ENCODE results near the gene TCHHL1.

Gene TCHHL1

GRCh38 chr1:152049291-152050083, 39.4 kb downstream of the TCHHL1 start:
- H3K27ac ChIP-seq (ENCODE audit: low read length), result no peak overlapping the region
- H3K9me3 ChIP-seq (ENCODE audit: control insufficient read depth in 1 of 2, low read length in 2 of 2), result no peaks in the 10 kb centered on the region

GRCh38 chr1:152048416-152049009, 40.4 kb downstream of the TCHHL1 start:
- H3K4me3 ChIP-seq (ENCODE audit: low read depth in 1 of 2, low read length in 2 of 2), result peak overlapping the region in 1 of 2 donors; percentile 49
- no peaks in the 10 kb centered on the region for H3K36me3 ChIP-seq (ENCODE audit: control insufficient read depth in 1 of 2, insufficient read depth in 2 of 2, low read length in 2 of 2)
- peaks cover 6% of the 10 kb centered on the region for H3K27me3 ChIP-seq (ENCODE audit: low read depth, low read length)
- peak overlapping the region; percentile 99 for H3K27ac ChIP-seq (ENCODE audit: low read length)
- H3K4me1 ChIP-seq (ENCODE audit: control insufficient read depth in 1 of 2, insufficient read depth in 2 of 2, low read length in 2 of 2), result peaks cover 0 to 10% of the 10 kb centered on the region in 2 donors
- no peaks in the 10 kb centered on the region for H3K9me3 ChIP-seq (ENCODE audit: control insufficient read depth in 1 of 2, low read length in 2 of 2)

More at GRCh38 chr1:152049291-152050083, 39.4 kb downstream of the TCHHL1 start:
- Histone ChIP-seq H3K4me1 (ENCODE audit: control insufficient read depth in 1 of 2, insufficient read depth in 2 of 2, low read length in 2 of 2) (peaks cover 0 to 10% of the 10 kb centered on the region in 2 donors), H3K36me3 (ENCODE audit: control insufficient read depth in 1 of 2, insufficient read depth in 2 of 2, low read length in 2 of 2) (no peaks in the 10 kb centered on the region), H3K27me3 (ENCODE audit: low read depth, low read length) (peaks cover 6% of the 10 kb centered on the region), H3K4me3 (ENCODE audit: low read depth in 1 of 2, low read length in 2 of 2) (no peak overlapping the region)

GRCh38 chr1:152047730-152048415, 41.0 kb downstream of the TCHHL1 start:
- Histone ChIP-seq H3K4me3 (ENCODE audit: low read depth in 1 of 2, low read length in 2 of 2) (peak overlapping the region; percentile 48 to 49), H3K9me3 (ENCODE audit: control insufficient read depth in 1 of 2, low read length in 2 of 2) (no peaks in the 10 kb centered on the region), H3K27me3 (ENCODE audit: low read depth, low read length) (no peaks in the 10 kb centered on the region), H3K4me1 (ENCODE audit: control insufficient read depth in 1 of 2, insufficient read depth in 2 of 2, low read length in 2 of 2) (peaks cover 0 to 10% of the 10 kb centered on the region in 2 donors), H3K36me3 (ENCODE audit: control insufficient read depth in 1 of 2, insufficient read depth in 2 of 2, low read length in 2 of 2) (no peaks in the 10 kb centered on the region), H3K27ac (ENCODE audit: low read length) (peak overlapping the region; percentile 99)

- Histone ChIP-seq H3K27ac (ENCODE audit: low read length) (peak overlapping the region; percentile 99), H3K36me3 (ENCODE audit: control insufficient read depth in 1 of 2, insufficient read depth in 2 of 2, low read length in 2 of 2) (no peaks in the 10 kb centered on the region), H3K27me3 (ENCODE audit: low read depth, low read length) (no peaks in the 10 kb centered on the region), H3K4me1 (ENCODE audit: control insufficient read depth in 1 of 2, insufficient read depth in 2 of 2, low read length in 2 of 2) (peaks cover 0 to 10% of the 10 kb centered on the region in 2 donors), H3K4me3 (ENCODE audit: low read depth in 1 of 2, low read length in 2 of 2) (peak overlapping the region; percentile 48 to 49), H3K9me3 (ENCODE audit: control insufficient read depth in 1 of 2, low read length in 2 of 2) (no peaks in the 10 kb centered on the region)
Measured at GRCh38 chr1:152047413-152047729, 41.5 kb downstream of the TCHHL1 start.

GRCh38 chr1:152044386-152044785, 44.5 kb downstream of the TCHHL1 start:
- H3K27me3 ChIP-seq (ENCODE audit: low read depth, low read length), result no peaks in the 10 kb centered on the region
- H3K4me1 ChIP-seq (ENCODE audit: control insufficient read depth in 1 of 2, insufficient read depth in 2 of 2, low read length in 2 of 2), result peaks cover 0 to 10% of the 10 kb centered on the region in 2 donors
- no peak overlapping the region for H3K27ac ChIP-seq (ENCODE audit: low read length)
- no peaks in the 10 kb centered on the region for H3K36me3 ChIP-seq (ENCODE audit: control insufficient read depth in 1 of 2, insufficient read depth in 2 of 2, low read length in 2 of 2)
- no peaks in the 10 kb centered on the region for H3K9me3 ChIP-seq (ENCODE audit: control insufficient read depth in 1 of 2, low read length in 2 of 2)
- H3K4me3 ChIP-seq (ENCODE audit: low read depth in 1 of 2, low read length in 2 of 2), result no peak overlapping the region

- no peaks in the 10 kb centered on the region for H3K9me3 ChIP-seq (ENCODE audit: control insufficient read depth in 1 of 2, low read length in 2 of 2)
- H3K27me3 ChIP-seq (ENCODE audit: low read depth, low read length), result no peaks in the 10 kb centered on the region
- no peak overlapping the region for H3K4me3 ChIP-seq (ENCODE audit: low read depth in 1 of 2, low read length in 2 of 2)
- no peak overlapping the region for H3K27ac ChIP-seq (ENCODE audit: low read length)
- no peaks in the 10 kb centered on the region for H3K36me3 ChIP-seq (ENCODE audit: control insufficient read depth in 1 of 2, insufficient read depth in 2 of 2, low read length in 2 of 2)
- peaks cover 0 to 10% of the 10 kb centered on the region in 2 donors for H3K4me1 ChIP-seq (ENCODE audit: control insufficient read depth in 1 of 2, insufficient read depth in 2 of 2, low read length in 2 of 2)
Measured at GRCh38 chr1:152043870-152044269, 45.0 kb downstream of the TCHHL1 start.

- H3K9me3 ChIP-seq (ENCODE audit: control insufficient read depth in 1 of 2, low read length in 2 of 2), result no peaks in the 10 kb centered on the region
- peaks cover 0 to 7% of the 10 kb centered on the region in 2 donors for H3K4me1 ChIP-seq (ENCODE audit: control insufficient read depth in 1 of 2, insufficient read depth in 2 of 2, low read length in 2 of 2)
- H3K4me3 ChIP-seq (ENCODE audit: low read depth in 1 of 2, low read length in 2 of 2), result no peak overlapping the region
- H3K27me3 ChIP-seq (ENCODE audit: low read depth, low read length), result no peaks in the 10 kb centered on the region
- no peak overlapping the region for H3K27ac ChIP-seq (ENCODE audit: low read length)
- H3K36me3 ChIP-seq (ENCODE audit: control insufficient read depth in 1 of 2, insufficient read depth in 2 of 2, low read length in 2 of 2), result no peaks in the 10 kb centered on the region
Measured at GRCh38 chr1:152042030-152042429, 46.8 kb downstream of the TCHHL1 start.

GRCh38 chr1:152039886-152040285, 49.0 kb downstream of the TCHHL1 start:
- peaks cover 8 to 11% of the 10 kb centered on the region in 2 donors for H3K4me1 ChIP-seq (ENCODE audit: control insufficient read depth in 1 of 2, insufficient read depth in 2 of 2, low read length in 2 of 2)
- no peaks in the 10 kb centered on the region for H3K27me3 ChIP-seq (ENCODE audit: low read depth, low read length)
- no peaks in the 10 kb centered on the region for H3K9me3 ChIP-seq (ENCODE audit: control insufficient read depth in 1 of 2, low read length in 2 of 2)
- no peak overlapping the region for H3K27ac ChIP-seq (ENCODE audit: low read length)
- no peak overlapping the region for H3K4me3 ChIP-seq (ENCODE audit: low read depth in 1 of 2, low read length in 2 of 2)
- no peaks in the 10 kb centered on the region for H3K36me3 ChIP-seq (ENCODE audit: control insufficient read depth in 1 of 2, insufficient read depth in 2 of 2, low read length in 2 of 2)

- peaks cover 12 to 15% of the 10 kb centered on the region in 2 donors for H3K4me1 ChIP-seq (ENCODE audit: control insufficient read depth in 1 of 2, insufficient read depth in 2 of 2, low read length in 2 of 2)
- no peaks in the 10 kb centered on the region for H3K9me3 ChIP-seq (ENCODE audit: control insufficient read depth in 1 of 2, low read length in 2 of 2)
- H3K36me3 ChIP-seq (ENCODE audit: control insufficient read depth in 1 of 2, insufficient read depth in 2 of 2, low read length in 2 of 2), result no peaks in the 10 kb centered on the region
- no peak overlapping the region for H3K27ac ChIP-seq (ENCODE audit: low read length)
- H3K4me3 ChIP-seq (ENCODE audit: low read depth in 1 of 2, low read length in 2 of 2), result no peak overlapping the region
- H3K27me3 ChIP-seq (ENCODE audit: low read depth, low read length), result no peaks in the 10 kb centered on the region
Measured at GRCh38 chr1:152039461-152039860, 49.4 kb downstream of the TCHHL1 start.

- Histone ChIP-seq H3K4me1 (ENCODE audit: control insufficient read depth in 1 of 2, insufficient read depth in 2 of 2, low read length in 2 of 2) (peaks cover 16% of the 10 kb centered on the region in 2 donors), H3K27me3 (ENCODE audit: low read depth, low read length) (no peaks in the 10 kb centered on the region), H3K4me3 (ENCODE audit: low read depth in 1 of 2, low read length in 2 of 2) (no peak overlapping the region), H3K9me3 (ENCODE audit: control insufficient read depth in 1 of 2, low read length in 2 of 2) (no peaks in the 10 kb centered on the region), H3K36me3 (ENCODE audit: control insufficient read depth in 1 of 2, insufficient read depth in 2 of 2, low read length in 2 of 2) (peaks cover under 1 to 3% of the 10 kb centered on the region in 2 donors), H3K27ac (ENCODE audit: low read length) (no peak overlapping the region)
Measured at GRCh38 chr1:152038871-152039270, 50.0 kb downstream of the TCHHL1 start.
